ENCODE results near the gene PDE11A. TPM values are rescaled to one million over a fixed set of nuclear protein-coding genes. Genes with fewer than 3 reads are reported as not detected.

The PDE11A gene
- total and polyA plus RNA-seq, 2 of the 13 experiments (the other 11 are each of a cell fraction or from before 2014, with no cell fraction given), result 1.2 to 1.7 TPM

GRCh38 chr2:177618255-177619253 lies 454.0 kb downstream of the PDE11A start (continued):
- TF ChIP-seq ZNF570 (CRISPR knock-in tag; IDR thresholded peaks at IDR 0.05; ENCODE audit: borderline replicate concordance), result 0 out of 2 replicates have a peak, but pooled peaks have one; percentile 17
- no peak for TF ChIP-seq ZBTB1 (CRISPR knock-in tag; IDR thresholded peaks at IDR 0.05; ENCODE audit: borderline replicate concordance)
- TF ChIP-seq GLI4 (CRISPR knock-in tag; IDR thresholded peaks at IDR 0.05; ENCODE audit: borderline replicate concordance), result 0 out of 2 replicates have a peak, but pooled peaks have one; percentile 47
- peak; percentile 77; the same call in 1 of the 2 replicates for TF ChIP-seq ZNF790 (CRISPR knock-in tag; IDR thresholded peaks at IDR 0.05; ENCODE audit: borderline replicate concordance)
- TF ChIP-seq HCFC1 (IDR thresholded peaks at IDR 0.05; ENCODE audit: low read depth, low read length), result peak; percentile 93
- 0 out of 2 replicates have a peak, but pooled peaks have one; percentile 58 for TF ChIP-seq GFI1 (CRISPR knock-in tag; IDR thresholded peaks at IDR 0.05; ENCODE audit: borderline replicate concordance)
- TF ChIP-seq ZNF678 (CRISPR knock-in tag; IDR thresholded peaks at IDR 0.05), result no peak
- peak; percentile 50; the same call in 1 of the 2 replicates for TF ChIP-seq ZNF414 (CRISPR knock-in tag; IDR thresholded peaks at IDR 0.05)
- no peak; the same call in 1 of the 2 replicates for TF ChIP-seq ETS1 (CRISPR knock-in tag; IDR thresholded peaks at IDR 0.05)
- peak; percentile 46 for TF ChIP-seq WIZ (CRISPR knock-in tag; IDR thresholded peaks at IDR 0.05)
- TF ChIP-seq PITX1 (CRISPR knock-in tag; IDR thresholded peaks at IDR 0.05), result peak; percentile 74
- TF ChIP-seq RXRA (CRISPR knock-in tag; IDR thresholded peaks at IDR 0.05), result peak; percentile 83
- TF ChIP-seq ZBTB7A (CRISPR knock-in tag; IDR thresholded peaks at IDR 0.05), result no peak
- TF ChIP-seq HDAC2 (CRISPR knock-in tag; IDR thresholded peaks at IDR 0.05), result 0 out of 2 replicates have a peak, but pooled peaks have one; percentile 40
- TF ChIP-seq JDP2 (CRISPR knock-in tag; IDR thresholded peaks at IDR 0.05; ENCODE audit: borderline replicate concordance), result no peak
- no peak for TF ChIP-seq E2F1 (CRISPR knock-in tag; IDR thresholded peaks at IDR 0.05)
- TF ChIP-seq SIN3A (IDR thresholded peaks at IDR 0.05; ENCODE audit: borderline replicate concordance, low read depth, low read length), result peak; percentile 99
- peak; percentile 29 for TF ChIP-seq ARHGAP35 (CRISPR knock-in tag; IDR thresholded peaks at IDR 0.05; ENCODE audit: borderline replicate concordance)
- peak; percentile 86; the same call in 1 of the 2 replicates for TF ChIP-seq ZNF615 (CRISPR knock-in tag; IDR thresholded peaks at IDR 0.05; ENCODE audit: borderline replicate concordance)
- TF ChIP-seq SIN3B (IDR thresholded peaks at IDR 0.05; ENCODE audit: low read length), result no peak
